Mucosa of descending colon (tissue), 3 donors: ENCODE measurements around the gene ASCL2. TPM values are rescaled to one million over a fixed set of nuclear protein-coding genes. Genes with fewer than 3 reads are reported as not detected.

Experiments
- ATAC-seq: fragments of 200-7000 bp; cut with Tn5 transposase; one replicate; pipeline ENCODE4 v1.9.1; 2020; ENCODE audit warnings: mild to moderate bottlenecking, moderate library complexity
- DNase-seq, 3 donors: peaks; one replicate each; pipeline ENCODE4 v3.0.0-alpha.2; 2020
- H3K36me3 ChIP-seq: fragments of 200-600 bp; one replicate; pipeline ENCODE4 v1.8.0; 2021; ENCODE audit warnings: low read depth, mild to moderate bottlenecking
- H3K4me1 ChIP-seq: fragments of 200-600 bp; one replicate; pipeline ENCODE4 v1.8.0; 2021; ENCODE audit warnings: low read depth, mild to moderate bottlenecking
- H3K4me3 ChIP-seq: fragments of 200-600 bp; one replicate; pipeline ENCODE4 v1.8.0; 2021; ENCODE audit warnings: mild to moderate bottlenecking
- H3K9me3 ChIP-seq: fragments of 200-600 bp; one replicate; pipeline ENCODE4 v1.8.0; 2021; ENCODE audit warnings: mild to moderate bottlenecking
- CTCF ChIP-seq: fragments of 200-600 bp; IDR thresholded peaks from one replicate; pipeline ENCODE4 v1.8.0; 2022; ENCODE audit warnings: antibody characterized with exemption, mild to moderate bottlenecking
- intact Hi-C, 2 donors: fragments of 100-400 bp; cut with DNase I in 1 of 2; cut with micrococcal nuclease in 1 of 2; formaldehyde crosslinking; loops; one replicate each; pipeline versions ENCODE4 v1.11.0 to v1.11.1; 2022; cut with DNase I, micrococcal nuclease
- total RNA-seq, 3 donors: library from RNA; stranded (reverse); fragmentation: NEBNext Ultra II Directional in 2 of 3; extraction: Animal tissue kit (Norgen Biotek cat#: 25700) in 2 of 3; gene quantifications; one replicate each; pipeline versions ENCODE4 v1.2.1 to v1.2.4, GENCODE V29; 2021 to 2023
- donor health status: DM: no; HTN: no; CAD: no; lungs with moderate emphysema.
- donor health status: DM: no; HTN: no; CAD: no.
- donor health status: DM: no; HTN: yes; CAD: no.

ASCL2 gene
- total RNA-seq, 3 donors from 2014 or later, result 2.6 to 8.4 (median 8.1) TPM

- Histone ChIP-seq H3K9me3 (no peaks in the 10 kb centered on the region), H3K4me3 (no peak overlapping the region), H3K36me3 (no peaks in the 10 kb centered on the region), H3K4me1 (no peaks in the 10 kb centered on the region)
- intact Hi-C loops, result loop anchor here (10.0 kb wide), 2 partner anchors 93 to 103 kb away; no protein-coding TSS in a partner anchor
- ATAC-seq (no peak), DNase-seq (no peak)
- TF ChIP-seq CTCF, result no peak
Observed at GRCh38 chr11:2297623-2298030, 27.2 kb upstream of the ASCL2 start.

- H3K4me3 ChIP-seq, result no peak overlapping the region
- no peaks in the 10 kb centered on the region for H3K4me1 ChIP-seq
- DNase-seq (peak in 1 of 3 donors; percentile 0), ATAC-seq (no peak)
- intact Hi-C loops, result loop anchor here (10.0 kb wide), 2 partner anchors 92 to 102 kb away; no protein-coding TSS in a partner anchor
- H3K9me3 ChIP-seq, result no peaks in the 10 kb centered on the region
- no peaks in the 10 kb centered on the region for H3K36me3 ChIP-seq
- TF ChIP-seq CTCF, result no peak
Observed at GRCh38 chr11:2296913-2297622, 26.7 kb upstream of the ASCL2 start.

GRCh38 chr11:2295971-2296912, 25.9 kb upstream of the ASCL2 start:
- intact Hi-C loops, result loop anchor here (10.0 kb wide), 2 partner anchors 91 to 101 kb away; no protein-coding TSS in a partner anchor
- DNase-seq, result peak in 2 of 3 donors; percentile 0 to 16
- no peaks in the 10 kb centered on the region for H3K36me3 ChIP-seq
- H3K4me1 ChIP-seq, result no peaks in the 10 kb centered on the region
- no peak overlapping the region for H3K4me3 ChIP-seq
- ATAC-seq, result no peak
- H3K9me3 ChIP-seq, result no peaks in the 10 kb centered on the region
- no peak for TF ChIP-seq CTCF

GRCh38 chr11:2294926-2295290, 24.5 kb upstream of the ASCL2 start:
- H3K36me3 ChIP-seq, result no peaks in the 10 kb centered on the region
- no peak overlapping the region for H3K4me3 ChIP-seq
- TF ChIP-seq CTCF, result no peak
- H3K9me3 ChIP-seq, result no peaks in the 10 kb centered on the region
- intact Hi-C loops, result loop anchor here (10.0 kb wide), 2 partner anchors 90 to 100 kb away; no protein-coding TSS in a partner anchor
- no peak for ATAC-seq
- H3K4me1 ChIP-seq, result no peaks in the 10 kb centered on the region
- peak in 1 of 3 donors; percentile 1 for DNase-seq

GRCh38 chr11:2293984-2294925, 23.9 kb upstream of the ASCL2 start:
- Histone ChIP-seq H3K4me3 (no peak overlapping the region), H3K4me1 (no peaks in the 10 kb centered on the region), H3K36me3 (no peaks in the 10 kb centered on the region), H3K9me3 (no peaks in the 10 kb centered on the region)
- TF ChIP-seq CTCF, result no peak
- peak; percentile 9 for ATAC-seq
- peak; percentile 14 to 28 (median 18) for DNase-seq
- intact Hi-C loops, result loop anchor here (10.0 kb wide), 2 partner anchors 89 to 99 kb away; no protein-coding TSS in a partner anchor
